Neutrophil (primary cell): ENCODE results near the gene PDE6G.

Experiments
- H3K27ac ChIP-seq: fragments of 200-600 bp; sonication (generic); 2 replicates; pipeline ENCODE4 v1.5.1; 2016; ENCODE audit warnings: mild to moderate bottlenecking, moderate library complexity
- H3K27me3 ChIP-seq: fragments of 200-600 bp; sonication (generic); 2 replicates; pipeline ENCODE4 v1.6.0; 2016; ENCODE audit warnings: mild to moderate bottlenecking
- H3K36me3 ChIP-seq: fragments of 200-600 bp; sonication (generic); 2 replicates; pipeline ENCODE4 v1.5.1; 2017
- H3K4me1 ChIP-seq, 2 experiments: fragments of 200-600 bp in 1 of 2; sonication (generic) in 1 of 2; 1 replicate in 1 of 2; 2 replicates in 1 of 2; pipeline versions ENCODE4 v1.5.1 to v1.6.1; 2013 to 2016; ENCODE audit warnings: low read depth in 1 of 2, low read length in 1 of 2, mild to moderate bottlenecking in 1 of 2, moderate library complexity in 1 of 2; ENCODE audit not compliant: control insufficient read depth in 1 of 2, insufficient read depth in 1 of 2
- H3K4me3 ChIP-seq, 2 experiments: fragments of 200-600 bp in 1 of 2; sonication (generic) in 1 of 2; 1 replicate in 1 of 2; 2 replicates in 1 of 2; pipeline ENCODE4 v1.5.1; 2013 to 2016; ENCODE audit warnings: low read depth in 1 of 2, low read length in 1 of 2, mild to moderate bottlenecking in 1 of 2, moderate library complexity in 1 of 2
- H3K9me3 ChIP-seq: fragments of 200-600 bp; sonication (generic); 2 replicates; pipeline ENCODE4 v1.5.1; 2016
- CTCF ChIP-seq: fragments of 200-600 bp; sonication (generic); IDR thresholded peaks from 2 replicates; pipeline ENCODE4 v1.5.1; 2016; ENCODE audit warnings: antibody characterized with exemption

PDE6G gene

DNA sequence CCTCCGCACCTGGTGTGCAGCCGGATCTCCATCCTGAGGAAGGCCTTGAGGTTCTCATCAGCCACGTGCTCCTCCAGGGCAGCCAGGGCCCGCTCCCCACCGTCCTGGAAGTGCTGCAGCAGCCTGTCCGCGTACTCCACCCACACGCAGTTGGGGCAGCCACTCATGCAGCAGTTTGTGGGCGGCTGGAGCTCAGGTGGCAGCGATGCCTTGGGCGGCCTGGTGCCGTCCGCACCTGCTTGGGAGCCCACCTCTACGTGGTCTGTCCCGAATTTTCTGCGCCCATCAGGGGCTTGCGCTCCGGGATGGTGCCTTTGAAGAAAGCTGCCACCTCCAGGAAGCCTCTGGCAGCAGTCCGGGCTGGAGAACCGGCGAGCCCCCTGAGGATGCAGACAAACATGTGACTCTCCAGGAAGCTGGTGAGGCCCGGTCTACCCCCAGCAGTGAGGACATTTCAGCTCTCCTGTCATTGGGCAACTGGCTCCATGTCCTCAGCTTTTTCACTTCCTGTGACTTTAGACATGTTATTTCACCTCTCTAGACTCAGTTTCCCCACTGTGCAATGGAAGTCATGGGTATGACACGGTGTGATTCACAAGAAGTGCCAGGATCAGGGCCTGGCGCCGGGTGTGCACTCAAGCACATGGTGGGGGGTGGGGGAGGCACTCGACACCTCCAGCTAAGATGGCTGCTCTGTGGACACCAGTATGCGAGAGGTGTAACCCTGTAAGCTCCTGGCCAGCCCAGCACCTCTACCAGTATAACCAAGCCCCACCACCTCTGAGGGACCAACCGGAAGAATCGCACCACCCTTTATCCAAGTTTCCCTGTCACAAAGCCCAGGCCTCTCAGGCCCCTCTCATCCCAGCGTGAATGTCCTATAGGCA is 9.1 kb upstream of the PDE6G start:
- peak overlapping the region; percentile 91 to 96 for H3K4me3 ChIP-seq
- no peaks in the 10 kb centered on the region for H3K9me3 ChIP-seq
- H3K27me3 ChIP-seq = no peaks in the 10 kb centered on the region
- TF ChIP-seq CTCF = no peak
- H3K36me3 ChIP-seq = peaks cover 23% of the 10 kb centered on the region
- H3K27ac ChIP-seq = peak overlapping the region; percentile 89
- peaks cover 28 to 30% of the 10 kb centered on the region in 2 experiments for H3K4me1 ChIP-seq

- H3K27me3 ChIP-seq = no peaks in the 10 kb centered on the region
- H3K9me3 ChIP-seq = no peaks in the 10 kb centered on the region
- peaks cover 28 to 30% of the 10 kb centered on the region in 2 experiments for H3K4me1 ChIP-seq
- no peak overlapping the region for H3K4me3 ChIP-seq
- TF ChIP-seq CTCF = no peak
- H3K36me3 ChIP-seq = peaks cover 10% of the 10 kb centered on the region
- no peak overlapping the region for H3K27ac ChIP-seq
Measured at GRCh38 chr17:81664051-81664470, 7.7 kb upstream of the PDE6G start.

GRCh38 chr17:81662002-81662401 is 5.7 kb upstream of the PDE6G start:
- Histone ChIP-seq H3K4me1 (peaks cover 14 to 15% of the 10 kb centered on the region in 2 experiments), H3K36me3 (peaks cover 7% of the 10 kb centered on the region), H3K4me3 (no peak overlapping the region), H3K27me3 (no peaks in the 10 kb centered on the region), H3K27ac (no peak overlapping the region), H3K9me3 (no peaks in the 10 kb centered on the region)
- TF ChIP-seq CTCF = no peak

DNA sequence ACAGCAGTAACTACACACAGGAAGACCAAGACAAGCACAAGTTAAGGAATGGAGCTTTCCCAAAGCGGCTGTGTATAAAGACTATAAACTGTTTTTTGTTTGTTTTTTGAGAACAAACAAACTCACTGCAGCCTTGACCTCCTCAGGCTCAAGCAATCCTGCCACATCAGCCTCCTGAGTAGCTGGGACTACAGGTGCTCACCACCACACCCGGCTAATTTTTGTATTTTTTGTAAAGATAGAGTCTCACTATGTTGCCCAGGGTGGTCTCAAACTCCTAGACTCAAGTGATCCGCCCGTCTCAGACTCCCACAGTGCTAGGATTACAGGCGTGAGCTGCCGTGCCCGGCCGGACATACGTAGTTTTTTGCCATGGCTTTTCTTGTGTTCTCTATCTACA is 4.1 kb upstream of the PDE6G start:
- Histone ChIP-seq H3K27me3 (no peaks in the 10 kb centered on the region), H3K9me3 (no peaks in the 10 kb centered on the region), H3K4me3 (no peak overlapping the region), H3K27ac (no peak overlapping the region), H3K36me3 (peaks cover 7% of the 10 kb centered on the region), H3K4me1 (peaks cover 6% of the 10 kb centered on the region in 2 experiments)
- no peak for TF ChIP-seq CTCF

DNA sequence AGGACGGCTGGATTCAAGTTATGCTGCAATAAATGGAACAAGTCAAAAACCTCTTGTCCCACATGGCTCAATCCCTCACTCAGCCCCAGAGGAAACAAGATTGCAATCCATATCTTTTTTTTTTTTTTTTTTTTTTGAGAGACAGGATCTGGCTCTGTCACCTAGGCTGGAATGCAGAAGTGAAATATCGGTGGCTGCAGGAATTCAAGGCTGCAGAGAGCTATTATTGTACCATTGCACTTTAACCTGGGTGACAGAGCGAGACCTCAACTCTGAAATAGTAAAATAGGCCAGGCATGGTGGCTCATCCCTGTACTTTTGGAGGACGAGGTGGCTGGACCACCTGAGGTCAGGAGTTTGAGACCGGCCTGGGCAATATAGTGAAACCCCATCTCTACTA is 2.7 kb upstream of the PDE6G start:
- no peaks in the 10 kb centered on the region for H3K36me3 ChIP-seq
- no peak overlapping the region for H3K4me3 ChIP-seq
- peaks cover 3% of the 10 kb centered on the region for H3K27me3 ChIP-seq
- H3K4me1 ChIP-seq = no peaks in the 10 kb centered on the region
- no peak overlapping the region for H3K27ac ChIP-seq
- no peak for TF ChIP-seq CTCF
- H3K9me3 ChIP-seq = no peaks in the 10 kb centered on the region
